Tibial artery (tissue), 4 donors: ENCODE data around the gene LRBA.

Experiments
- DNase-seq, 2 donors: peaks; one replicate each; pipeline ENCODE4 v3.0.0-alpha.2; 2019
- H3K27ac ChIP-seq, 2 donors: fragments of 200-600 bp; sonication (generic) in 1 of 2; 1 replicate in 1 of 2; 2 replicates in 1 of 2; pipeline ENCODE4 v1.5.1; 2018 to 2019; ENCODE audit warnings: mild to moderate bottlenecking in 1 of 2
- H3K27me3 ChIP-seq, 2 donors: fragments of 200-600 bp; sonication (generic) in 1 of 2; one replicate each; pipeline versions ENCODE4 v1.5.1 to v1.6.0; 2016 to 2019
- H3K36me3 ChIP-seq, 3 donors: fragments of 200-600 bp; sonication (generic) in 2 of 3; one replicate each; pipeline ENCODE4 v1.5.1; 2016 to 2019; ENCODE audit warnings: mild to moderate bottlenecking in 2 of 3
- H3K4me1 ChIP-seq, 4 donors: fragments of 200-600 bp; sonication (generic) in 2 of 4; 1 replicate in 3 of 4; 2 replicates in 1 of 4; pipeline ENCODE4 v1.5.1; 2016 to 2019
- H3K4me3 ChIP-seq, 2 donors: fragments of 200-600 bp; sonication (generic) in 1 of 2; 1 replicate in 1 of 2; 2 replicates in 1 of 2; pipeline ENCODE4 v1.5.1; 2018 to 2019; ENCODE audit warnings: mild to moderate bottlenecking in 2 of 2
- H3K9me3 ChIP-seq, 3 donors: fragments of 200-600 bp; sonication (generic) in 1 of 3; one replicate each; pipeline ENCODE4 v1.5.1; 2016 to 2019
- CTCF ChIP-seq, 2 experiments: fragments of 200-600 bp in 1 of 2; fragments of 450-650 bp in 1 of 2; IDR thresholded peaks; one replicate each; pipeline ENCODE4 v1.5.1; 2017 to 2019; ENCODE audit warnings: antibody characterized with exemption in 2 of 2, mild to moderate bottlenecking in 1 of 2, moderate library complexity in 1 of 2
- intact Hi-C: fragments of 100-400 bp; cut with DNase I; formaldehyde crosslinking; loops from one replicate; pipeline ENCODE4 v1.15.0; 2023; ENCODE audit warnings: low total_unique reads

Gene LRBA

DNA sequence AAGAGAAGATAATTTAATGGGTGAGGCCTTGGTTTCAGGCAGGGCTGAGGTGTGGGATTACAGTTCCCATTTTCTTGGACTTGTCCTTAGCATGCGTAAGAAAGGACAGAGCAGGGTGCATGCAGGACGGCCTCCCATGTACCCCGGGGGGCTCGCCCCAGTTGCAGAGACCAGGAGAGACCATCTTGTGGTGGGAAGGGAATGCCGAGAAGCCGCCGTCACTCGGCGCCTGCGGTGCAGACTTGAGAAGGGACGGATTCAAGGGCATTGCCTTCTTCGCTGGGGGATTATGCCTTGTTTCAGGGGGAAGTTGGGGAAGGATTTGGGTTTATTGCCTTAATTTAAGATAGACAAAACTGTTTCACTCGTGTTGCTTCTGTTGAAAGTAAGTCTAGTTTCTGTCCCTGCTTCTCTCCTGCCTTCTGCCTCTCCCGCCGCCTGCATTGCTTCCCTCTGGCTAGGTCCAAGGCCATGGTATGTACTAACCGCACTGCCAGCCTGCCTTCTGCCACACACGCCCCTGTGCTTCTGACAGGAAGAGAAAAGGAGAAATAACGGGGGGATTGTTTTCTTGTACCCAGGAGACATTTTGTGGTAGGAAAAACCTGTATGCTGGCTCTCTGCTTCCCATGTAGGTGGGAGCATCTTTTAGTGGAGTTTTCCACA, 761.0 kb downstream of the LRBA start:
- no peaks in the 10 kb centered on the region for H3K9me3 ChIP-seq
- intact Hi-C loops, result no loop called here
- no peaks in the 10 kb centered on the region for H3K27me3 ChIP-seq
- H3K4me3 ChIP-seq, result no peak overlapping the region
- no peaks in the 10 kb centered on the region for H3K4me1 ChIP-seq
- DNase-seq, result no peak
- peaks cover 12 to 60% (median 20%) of the 10 kb centered on the region in 3 donors for H3K36me3 ChIP-seq
- H3K27ac ChIP-seq, result no peak overlapping the region
- TF ChIP-seq CTCF (IDR thresholded peaks at IDR 0.05), result no peak

DNA sequence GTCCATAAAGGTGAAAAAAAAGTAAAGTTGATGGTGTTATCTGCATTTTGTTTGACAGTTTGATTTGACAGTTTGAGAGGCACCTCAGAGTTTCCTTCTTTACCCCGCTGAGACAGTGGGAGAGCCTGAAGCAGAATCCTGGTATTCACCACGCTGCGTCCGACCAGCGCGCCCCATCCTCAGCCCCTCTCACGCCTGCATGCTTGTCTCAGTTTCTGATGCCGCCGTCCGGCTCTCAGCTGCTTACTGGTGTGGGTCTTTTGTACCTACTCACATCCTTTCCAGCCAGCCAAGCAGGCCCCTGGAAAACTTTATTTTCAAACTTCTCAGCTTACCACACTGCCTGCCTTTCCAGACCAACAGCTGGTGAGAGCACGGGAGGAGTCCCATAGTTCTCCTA, 761.7 kb downstream of the LRBA start:
- peaks cover 14 to 64% (median 27%) of the 10 kb centered on the region in 3 donors for H3K36me3 ChIP-seq
- H3K9me3 ChIP-seq, result no peaks in the 10 kb centered on the region
- intact Hi-C loops, result no loop called here
- no peak overlapping the region for H3K27ac ChIP-seq
- TF ChIP-seq CTCF (IDR thresholded peaks at IDR 0.05), result no peak
- no peak for DNase-seq
- no peaks in the 10 kb centered on the region for H3K4me1 ChIP-seq
- H3K4me3 ChIP-seq, result no peak overlapping the region
- no peaks in the 10 kb centered on the region for H3K27me3 ChIP-seq

DNA sequence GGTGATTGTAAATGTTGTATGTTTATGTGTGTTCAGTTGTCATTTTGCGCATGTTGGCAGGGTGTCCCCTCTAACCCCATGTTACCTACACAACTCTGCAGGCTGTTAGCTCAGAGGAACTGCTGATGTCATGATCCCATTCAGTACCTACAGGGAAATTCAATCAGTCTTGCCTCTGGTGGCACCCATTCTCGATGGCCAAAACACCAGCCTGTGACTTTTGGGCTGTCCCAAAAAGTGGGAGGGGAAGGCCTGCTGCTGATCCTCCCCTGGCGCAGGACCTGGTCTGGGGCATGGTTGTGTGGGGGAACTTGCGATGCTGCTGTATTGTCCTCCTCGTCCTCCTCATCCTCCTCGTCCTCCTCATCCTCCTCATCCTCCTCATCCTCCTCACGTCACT, 762.3 kb downstream of the LRBA start:
- no peak for DNase-seq
- H3K4me1 ChIP-seq, result no peaks in the 10 kb centered on the region
- TF ChIP-seq CTCF (IDR thresholded peaks at IDR 0.05), result no peak
- H3K27ac ChIP-seq, result no peak overlapping the region
- intact Hi-C loops, result no loop called here
- no peaks in the 10 kb centered on the region for H3K9me3 ChIP-seq
- H3K27me3 ChIP-seq, result no peaks in the 10 kb centered on the region
- peaks cover 16 to 70% (median 34%) of the 10 kb centered on the region in 3 donors for H3K36me3 ChIP-seq
- no peak overlapping the region for H3K4me3 ChIP-seq

GRCh38 chr4:150252306-150252705, 762.8 kb downstream of the LRBA start:
- H3K4me1 ChIP-seq, result no peaks in the 10 kb centered on the region
- no peaks in the 10 kb centered on the region for H3K9me3 ChIP-seq
- H3K4me3 ChIP-seq, result no peak overlapping the region
- peaks cover 16 to 67% (median 37%) of the 10 kb centered on the region in 3 donors for H3K36me3 ChIP-seq
- intact Hi-C loops, result no loop called here
- no peak for TF ChIP-seq CTCF (IDR thresholded peaks at IDR 0.05)
- no peak for DNase-seq
- no peaks in the 10 kb centered on the region for H3K27me3 ChIP-seq
- H3K27ac ChIP-seq, result no peak overlapping the region

DNA sequence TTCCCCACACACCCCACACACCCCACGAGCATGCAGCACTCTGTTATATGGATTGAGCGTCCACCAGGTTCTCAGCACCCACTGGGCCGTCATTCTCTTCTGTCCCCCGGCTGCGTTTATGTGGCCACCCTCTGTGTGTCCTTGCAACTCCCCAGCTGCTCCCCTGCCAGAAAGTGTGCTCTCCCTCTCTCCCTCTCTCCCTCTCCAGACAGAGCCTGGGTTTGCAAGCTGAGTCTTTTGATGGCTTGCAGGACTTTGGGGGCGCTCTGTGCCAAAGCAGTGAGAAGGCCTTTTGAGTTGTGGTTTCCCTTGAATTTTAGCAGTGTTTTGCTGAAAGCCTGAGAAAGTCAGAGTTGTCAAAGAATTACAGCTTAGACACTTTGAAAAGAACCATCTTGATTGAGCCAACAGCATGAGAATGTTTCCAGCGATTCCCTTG, 763.3 kb downstream of the LRBA start:
- Histone ChIP-seq H3K27ac (no peak overlapping the region), H3K4me3 (no peak overlapping the region), H3K36me3 (peaks cover 16 to 62% (median 33%) of the 10 kb centered on the region in 3 donors), H3K4me1 (no peaks in the 10 kb centered on the region), H3K27me3 (no peaks in the 10 kb centered on the region), H3K9me3 (no peaks in the 10 kb centered on the region)
- DNase-seq, result no peak
- no peak for TF ChIP-seq CTCF (IDR thresholded peaks at IDR 0.05)
- intact Hi-C loops, result no loop called here
